OCI-LY7 (cell line): ENCODE data around the gene CACNA2D4. TPM values are rescaled to one million over a fixed set of nuclear protein-coding genes. Genes with fewer than 3 reads are reported as not detected.

Source experiments
- BruUV-seq: library from RNA; stranded (reverse); fragments of 400-500 nt; replicated peaks from 2 replicates; lab custom pipeline; 2021; lab: Mats Ljungman, UMichigan
- CTCF ChIA-PET: fragments of 300-600 bp; sonication (Branson Sonifier 250); formaldehyde crosslinking; loops from one replicate; lab custom pipeline; 2022; ENCODE audit warnings: antibody characterized with exemption; ENCODE audit not compliant: unreplicated experiment; lab: Charles Lee
- POLR2A ChIA-PET: fragments of 300-600 bp; sonication (Branson Sonifier 250); formaldehyde crosslinking; loops from one replicate; lab custom pipeline; 2022; ENCODE audit warnings: antibody characterized with exemption; lab: Charles Lee
- DNase-seq: peaks from one replicate; pipeline ENCODE4 v3.0.0-alpha.2; 2015; ENCODE audit warnings: low spot score
- H2AFZ ChIP-seq: fragments of 200-600 bp; sonication (generic), shearing (Covaris generic); 2 replicates; pipeline ENCODE4 v1.6.1; 2014; ENCODE audit warnings: mild to moderate bottlenecking, antibody characterized with exemption, low read length, moderate library complexity
- H3K27ac ChIP-seq: fragments of 200-600 bp; sonication (generic); 2 replicates; pipeline ENCODE4 v1.5.1; 2014; ENCODE audit warnings: mixed run types, low read depth, mild to moderate bottlenecking, moderate library complexity, low read length, inconsistent platforms; ENCODE audit not compliant: poor library complexity, severe bottlenecking
- H3K36me3 ChIP-seq: fragments of 200-600 bp; sonication (generic); 2 replicates; pipeline ENCODE4 v1.6.1; 2014; ENCODE audit warnings: mild to moderate bottlenecking, antibody characterized with exemption, low read length, moderate library complexity, mixed read lengths; ENCODE audit not compliant: insufficient read depth
- H3K4me1 ChIP-seq: fragments of 200-600 bp; sonication (generic); 2 replicates; pipeline ENCODE4 v1.5.1; 2014; ENCODE audit warnings: mild to moderate bottlenecking, low read length; ENCODE audit not compliant: insufficient read depth, poor library complexity, severe bottlenecking
- H3K4me2 ChIP-seq: fragments of 200-600 bp; sonication (generic); 2 replicates; pipeline ENCODE4 v1.6.1; 2014; ENCODE audit warnings: mild to moderate bottlenecking, low read length
- H3K4me3 ChIP-seq: fragments of 200-600 bp; sonication (generic); 2 replicates; pipeline ENCODE4 v1.5.1; 2014; ENCODE audit warnings: mild to moderate bottlenecking, low read depth, low read length; ENCODE audit not compliant: poor library complexity, severe bottlenecking
- H3K79me2 ChIP-seq: fragments of 200-600 bp; sonication (generic); 2 replicates; pipeline ENCODE4 v1.6.1; 2016; ENCODE audit warnings: low read depth, mild to moderate bottlenecking, low read length, moderate library complexity, mixed read lengths; ENCODE audit not compliant: insufficient read depth
- H3K9me2 ChIP-seq: fragments of 200-600 bp; sonication (generic); 2 replicates; pipeline ENCODE4 v1.6.1; 2016; ENCODE audit warnings: mild to moderate bottlenecking, low read length, mixed read lengths; ENCODE audit not compliant: insufficient read depth
- H3K9me3 ChIP-seq: fragments of 200-600 bp; sonication (generic); 2 replicates; pipeline ENCODE4 v1.6.1; 2014; ENCODE audit warnings: mild to moderate bottlenecking, mixed run types, low read length, mixed read lengths
- H4K20me1 ChIP-seq: fragments of 200-600 bp; sonication (generic); 2 replicates; pipeline ENCODE4 v1.6.1; 2014; ENCODE audit warnings: mild to moderate bottlenecking, antibody characterized with exemption, low read length, moderate library complexity, mixed read lengths; ENCODE audit not compliant: insufficient read depth
- CTCF ChIP-seq: fragments of 200-600 bp; sonication (generic); conservative IDR thresholded peaks from 2 replicates; pipeline ENCODE4 v1.5.1; 2014; ENCODE audit warnings: mild to moderate bottlenecking, antibody characterized with exemption, low read length, moderate library complexity, mixed read lengths
- EZH2phosphoT487 ChIP-seq: fragments of 200-600 bp; sonication (generic); IDR thresholded peaks from 2 replicates; pipeline ENCODE4 v1.6.1; 2018; ENCODE audit warnings: low read depth, borderline replicate concordance, mild to moderate bottlenecking, mixed run types, antibody characterized with exemption, low read length, moderate library complexity, mixed read lengths
- intact Hi-C: fragments of 100-400 bp; cut with micrococcal nuclease; formaldehyde crosslinking; loops from one replicate; pipeline ENCODE4 v1.10.0; 2022; ENCODE audit not compliant: unreplicated experiment
- total RNA-seq, 2 experiments: library from RNA; depleted of rRNA in 1 of 2; stranded (reverse); fragments of >200 nt in 1 of 2; shearing (Covaris generic) in 1 of 2; gene quantifications; 2 replicates each; pipeline ENCODE4 v1.2.3, GENCODE V29; 2014 to 2022

Gene CACNA2D4
- total RNA-seq, 2 experiments from 2014 or later = 0.13 TPM; not detected in 1

GRCh38 chr12:1881301-1881700, 37.2 kb downstream of the CACNA2D4 start:
- H3K9me3 ChIP-seq = no peaks in the 10 kb centered on the region
- no peaks in the 10 kb centered on the region for H3K36me3 ChIP-seq
- no peak for TF ChIP-seq EZH2phosphoT487
- no peak for TF ChIP-seq CTCF
- CTCF ChIA-PET = no interaction called here
- no peaks in the 10 kb centered on the region for H4K20me1 ChIP-seq
- DNase-seq = no peak
- H3K4me1 ChIP-seq = no peaks in the 10 kb centered on the region
- no peak overlapping the region for H3K4me3 ChIP-seq
- H3K79me2 ChIP-seq = no peaks in the 10 kb centered on the region
- no peaks in the 10 kb centered on the region for H3K9me2 ChIP-seq
- H3K4me2 ChIP-seq = no peak overlapping the region
- H2AFZ ChIP-seq = no peak overlapping the region
- H3K27ac ChIP-seq = no peak overlapping the region
- no TSS peak for BruUV-seq
- POLR2A ChIA-PET = no interaction called here
- intact Hi-C loops = no loop called here

- CTCF ChIA-PET = no interaction called here
- POLR2A ChIA-PET = no interaction called here
- TF ChIP-seq CTCF (no peak), EZH2phosphoT487 (no peak)
- Histone ChIP-seq H3K4me2 (no peak overlapping the region), H3K4me1 (no peaks in the 10 kb centered on the region), H3K36me3 (no peaks in the 10 kb centered on the region), H4K20me1 (no peaks in the 10 kb centered on the region), H3K4me3 (no peak overlapping the region), H3K79me2 (no peaks in the 10 kb centered on the region), H3K9me2 (no peaks in the 10 kb centered on the region), H3K9me3 (no peaks in the 10 kb centered on the region), H2AFZ (no peak overlapping the region), H3K27ac (no peak overlapping the region)
- no TSS peak for BruUV-seq
- intact Hi-C loops = no loop called here
- DNase-seq = no peak
Observed at GRCh38 chr12:1880876-1881275, 37.6 kb downstream of the CACNA2D4 start.

GRCh38 chr12:1880153-1880845, 38.2 kb downstream of the CACNA2D4 start:
- Histone ChIP-seq H3K79me2 (no peaks in the 10 kb centered on the region), H3K9me2 (no peaks in the 10 kb centered on the region), H4K20me1 (no peaks in the 10 kb centered on the region), H3K4me2 (no peak overlapping the region), H3K4me3 (no peak overlapping the region), H3K27ac (no peak overlapping the region), H3K4me1 (no peaks in the 10 kb centered on the region), H2AFZ (no peak overlapping the region), H3K36me3 (no peaks in the 10 kb centered on the region), H3K9me3 (no peaks in the 10 kb centered on the region)
- CTCF ChIA-PET = interaction anchor here (0.5 kb wide), 1 partner anchor 45 kb away, joined by 3 read pairs; no protein-coding TSS in a partner anchor
- no peak for DNase-seq
- no TSS peak for BruUV-seq
- intact Hi-C loops = no loop called here
- POLR2A ChIA-PET = no interaction called here
- no peak for TF ChIP-seq CTCF
- TF ChIP-seq EZH2phosphoT487 = no peak
